A204.1 (cell line): Measurements from ENCODE around the gene CEP162.
A peak's percentile ranks its signal among the peaks of the same experiment; 100 is the strongest.
"Not testable (repeated sequence)": the region's sequence is repeated elsewhere in the genome, so short reads cannot be mapped to it uniquely, and the experiment has no call there.

ENCODE experiments used
- FAIRE-seq: peaks from 2 replicates; lab custom pipeline; 2012; peaks lifted over from hg19 to GRCh38; lab: Jason Lieb, UNC

The CEP162 gene

GRCh38 chr6:84228198-84228543 lies 728 bp upstream of the CEP162 start:
- no peak for FAIRE-seq

- no peak for FAIRE-seq
Measured at GRCh38 chr6:84227044-84227433, 404 bp downstream of the CEP162 start.

- FAIRE-seq: no peak
Measured at GRCh38 chr6:84224251-84224650, 3.2 kb downstream of the CEP162 start.

GRCh38 chr6:84223608-84224007 lies 3.8 kb downstream of the CEP162 start:
- FAIRE-seq: not testable (repeated sequence)

- no peak for FAIRE-seq
Measured at GRCh38 chr6:84222426-84222825, 5.0 kb downstream of the CEP162 start.

GRCh38 chr6:84220809-84221409 lies 6.5 kb downstream of the CEP162 start:
- peak; percentile 97 for FAIRE-seq

GRCh38 chr6:84218091-84218490 lies 9.4 kb downstream of the CEP162 start:
- no peak for FAIRE-seq

GRCh38 chr6:84213217-84213616 lies 14.2 kb downstream of the CEP162 start:
- FAIRE-seq: no peak

GRCh38 chr6:84204011-84204410 lies 23.4 kb downstream of the CEP162 start:
- no peak for FAIRE-seq

- not testable (repeated sequence) for FAIRE-seq
Measured at GRCh38 chr6:84199987-84200386, 27.5 kb downstream of the CEP162 start.

- no peak for FAIRE-seq
Measured at GRCh38 chr6:84197708-84198107, 29.7 kb downstream of the CEP162 start.

GRCh38 chr6:84193114-84193708 lies 34.2 kb downstream of the CEP162 start:
- FAIRE-seq: no peak

GRCh38 chr6:84191802-84192201 lies 35.6 kb downstream of the CEP162 start:
- no peak for FAIRE-seq

- not testable (repeated sequence) for FAIRE-seq
Measured at GRCh38 chr6:84189356-84189755, 38.1 kb downstream of the CEP162 start.

GRCh38 chr6:84183430-84183829 lies 44.0 kb downstream of the CEP162 start:
- FAIRE-seq: no peak

- FAIRE-seq: no peak
Measured at GRCh38 chr6:84182001-84182400, 45.4 kb downstream of the CEP162 start.

- no peak for FAIRE-seq
Measured at GRCh38 chr6:84177241-84177640, 50.2 kb downstream of the CEP162 start.

GRCh38 chr6:84172574-84172973 lies 54.9 kb downstream of the CEP162 start:
- FAIRE-seq: no peak

GRCh38 chr6:84172080-84172479 lies 55.4 kb downstream of the CEP162 start:
- no peak for FAIRE-seq

- FAIRE-seq: no peak
Measured at GRCh38 chr6:84167457-84167856, 60.0 kb downstream of the CEP162 start.

GRCh38 chr6:84166395-84166794 lies 61.0 kb downstream of the CEP162 start:
- no peak for FAIRE-seq

GRCh38 chr6:84164328-84164727 lies 63.1 kb downstream of the CEP162 start:
- FAIRE-seq: not testable (repeated sequence)

- no peak for FAIRE-seq
Measured at GRCh38 chr6:84161190-84161589, 66.3 kb downstream of the CEP162 start.

- no peak for FAIRE-seq
Measured at GRCh38 chr6:84156306-84156705, 71.1 kb downstream of the CEP162 start.

- no peak for FAIRE-seq
Measured at GRCh38 chr6:84151669-84152068, 75.8 kb downstream of the CEP162 start.
